GM10847 (cell line): ENCODE data around the gene DCAF11.

ENCODE experiments used
- POLR2A ChIP-seq: IDR thresholded peaks from 2 replicates; pipeline ENCODE4 v1.6.1; 2011; ENCODE audit not compliant: insufficient read length; ENCODE audit errors: extremely low read depth

The DCAF11 gene

DNA sequence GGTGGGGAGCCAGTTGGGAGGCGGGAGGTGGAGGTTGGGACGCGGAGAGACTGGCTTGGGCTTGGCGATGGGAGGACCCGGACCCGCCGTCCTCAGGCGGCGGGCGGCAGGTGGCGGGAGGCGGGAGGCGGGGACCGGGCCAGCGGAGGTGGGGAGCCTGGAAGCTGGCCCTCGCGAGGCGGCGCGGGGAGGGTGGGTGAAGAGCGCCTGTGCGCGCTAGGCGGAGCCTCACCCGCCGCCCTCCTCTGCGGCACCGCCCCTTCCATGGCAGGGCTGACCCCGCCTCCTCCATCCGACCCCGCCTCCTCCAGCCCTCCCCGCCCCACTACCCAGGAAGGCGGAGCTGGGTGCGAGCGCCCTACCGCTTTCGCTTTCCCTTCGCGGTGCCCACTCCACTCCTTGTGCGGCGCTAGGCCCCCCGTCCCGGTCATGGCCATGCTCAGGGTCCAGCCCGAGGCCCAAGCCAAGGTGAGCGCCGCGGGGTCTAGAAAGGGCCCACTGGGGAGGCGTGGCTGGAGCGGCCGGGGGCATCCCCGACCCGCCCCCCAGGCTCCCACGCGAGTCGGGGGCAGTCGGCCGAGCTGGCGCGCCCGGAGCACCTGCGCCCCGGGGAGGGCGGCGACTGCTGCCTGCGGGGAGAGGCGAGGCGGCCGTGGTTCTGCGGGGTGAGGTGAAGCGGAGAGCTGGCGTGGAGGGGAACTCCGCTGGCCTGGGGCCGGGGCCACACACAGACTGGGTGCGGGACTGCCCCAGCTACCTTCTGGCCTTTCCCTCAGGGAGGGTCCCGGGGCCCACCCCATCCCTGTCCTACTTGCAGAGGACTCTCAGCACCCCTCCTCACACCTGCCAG is 21.5 kb downstream of the DCAF11 start, which contains the start of gene PSME1:
Gene PSME1 (plus strand): TSS at position 361 of the 850 bp plus-strand sequence. CDS start 69 bp downstream, at position 430.
- TF ChIP-seq POLR2A: peak; percentile 56

DNA sequence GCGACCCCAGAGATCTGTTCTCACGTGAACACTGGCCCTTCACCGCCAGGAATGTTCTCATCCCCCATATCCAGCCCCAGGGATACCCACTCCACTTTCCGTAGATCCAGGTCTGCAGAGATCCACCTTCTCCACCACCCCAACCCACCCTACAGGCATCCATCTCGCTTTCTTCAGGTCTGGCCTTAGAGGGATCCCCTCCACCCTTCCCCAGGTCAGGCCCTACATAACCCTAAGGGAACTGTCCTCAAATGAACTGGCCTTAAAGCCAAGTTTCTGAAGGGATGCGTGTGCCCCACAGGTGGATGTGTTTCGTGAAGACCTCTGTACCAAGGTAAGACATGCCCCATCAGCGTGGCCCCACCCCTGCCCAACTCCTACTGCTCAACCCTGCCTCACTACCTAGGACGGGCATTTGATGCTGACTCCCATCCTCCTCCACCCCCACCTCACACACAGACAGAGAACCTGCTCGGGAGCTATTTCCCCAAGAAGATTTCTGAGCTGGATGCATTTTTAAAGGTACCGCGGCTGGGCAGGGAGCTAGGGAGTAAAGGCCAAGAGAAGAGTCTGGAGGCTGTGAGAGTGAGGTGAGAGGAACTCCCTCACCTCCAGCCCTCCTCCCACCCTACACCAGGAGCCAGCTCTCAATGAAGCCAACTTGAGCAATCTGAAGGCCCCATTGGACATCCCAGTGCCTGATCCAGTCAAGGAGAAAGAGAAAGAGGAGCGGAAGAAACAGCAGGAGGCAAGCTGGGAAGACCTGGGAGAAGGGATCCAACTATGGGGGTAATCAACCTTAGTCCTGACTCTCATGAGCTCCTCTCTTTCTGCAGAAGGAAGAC is 22.3 kb downstream of the DCAF11 start:
- no peak for TF ChIP-seq POLR2A

DNA sequence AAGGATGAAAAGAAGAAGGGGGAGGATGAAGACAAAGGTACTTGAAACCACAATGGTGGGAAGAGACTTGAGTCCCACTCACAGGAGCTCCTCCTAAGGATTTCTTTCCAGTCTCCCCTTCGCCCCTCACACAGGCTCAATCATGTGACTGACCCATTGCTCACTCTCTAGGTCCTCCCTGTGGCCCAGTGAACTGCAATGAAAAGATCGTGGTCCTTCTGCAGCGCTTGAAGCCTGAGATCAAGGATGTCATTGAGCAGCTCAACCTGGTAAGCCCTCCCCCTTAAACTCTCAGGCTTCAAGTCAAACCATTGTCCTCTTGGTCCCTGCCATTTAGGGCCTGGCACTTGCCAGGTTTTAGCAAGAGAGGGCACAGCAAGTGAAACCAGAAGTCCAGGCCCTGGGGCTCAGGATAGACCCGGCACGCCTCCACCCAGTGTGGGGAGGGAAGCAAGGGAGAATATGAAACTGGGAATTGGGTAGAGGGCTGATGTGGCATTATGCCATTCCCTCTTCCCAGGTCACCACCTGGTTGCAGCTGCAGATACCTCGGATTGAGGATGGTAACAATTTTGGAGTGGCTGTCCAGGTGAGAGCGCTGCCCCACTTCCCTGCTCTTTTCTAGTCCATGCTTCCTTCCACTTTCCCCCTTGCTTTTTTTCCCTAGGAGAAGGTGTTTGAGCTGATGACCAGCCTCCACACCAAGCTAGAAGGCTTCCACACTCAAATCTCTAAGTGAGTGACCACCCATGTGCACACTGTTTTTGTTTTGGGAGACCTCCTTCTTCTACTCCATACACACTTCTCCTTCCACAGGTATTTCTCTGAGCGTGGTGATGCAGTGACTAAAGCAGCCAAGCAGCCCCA is 23.2 kb downstream of the DCAF11 start:
- no peak for TF ChIP-seq POLR2A

DNA sequence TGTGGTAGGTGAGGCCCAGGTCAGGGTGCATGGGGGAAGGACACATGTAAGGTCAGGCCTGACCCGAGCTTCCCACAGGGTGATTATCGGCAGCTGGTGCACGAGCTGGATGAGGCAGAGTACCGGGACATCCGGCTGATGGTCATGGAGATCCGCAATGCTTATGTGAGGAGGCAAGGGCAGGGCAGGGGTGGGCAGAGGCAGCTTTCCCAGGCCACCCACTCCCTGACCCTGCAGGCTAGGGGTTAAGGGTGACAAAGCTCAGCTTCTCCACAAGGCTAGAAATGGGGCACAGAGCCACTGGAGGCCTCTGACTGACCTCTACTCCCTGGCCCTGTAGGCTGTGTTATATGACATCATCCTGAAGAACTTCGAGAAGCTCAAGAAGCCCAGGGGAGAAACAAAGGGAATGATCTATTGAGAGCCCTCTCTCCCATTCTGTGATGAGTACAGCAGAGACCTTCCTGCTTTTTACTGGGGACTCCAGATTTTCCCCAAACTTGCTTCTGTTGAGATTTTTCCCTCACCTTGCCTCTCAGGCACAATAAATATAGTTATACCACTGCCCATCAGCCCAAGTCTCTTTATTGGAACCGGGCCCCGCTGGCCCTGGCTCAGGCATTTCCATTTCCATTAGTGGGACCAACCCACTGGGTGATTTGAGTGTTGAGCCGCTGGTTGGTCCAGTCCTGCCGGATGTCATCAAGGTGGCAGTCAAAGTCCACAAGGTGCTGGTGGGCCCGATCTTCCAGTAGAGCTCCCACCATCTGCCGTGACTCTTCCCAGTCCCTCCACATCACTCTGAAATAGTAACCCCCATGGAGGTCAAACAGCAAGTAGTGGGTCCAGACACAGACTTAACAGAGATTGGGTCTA is 24.1 kb downstream of the DCAF11 start:
- TF ChIP-seq POLR2A: no peak

DNA sequence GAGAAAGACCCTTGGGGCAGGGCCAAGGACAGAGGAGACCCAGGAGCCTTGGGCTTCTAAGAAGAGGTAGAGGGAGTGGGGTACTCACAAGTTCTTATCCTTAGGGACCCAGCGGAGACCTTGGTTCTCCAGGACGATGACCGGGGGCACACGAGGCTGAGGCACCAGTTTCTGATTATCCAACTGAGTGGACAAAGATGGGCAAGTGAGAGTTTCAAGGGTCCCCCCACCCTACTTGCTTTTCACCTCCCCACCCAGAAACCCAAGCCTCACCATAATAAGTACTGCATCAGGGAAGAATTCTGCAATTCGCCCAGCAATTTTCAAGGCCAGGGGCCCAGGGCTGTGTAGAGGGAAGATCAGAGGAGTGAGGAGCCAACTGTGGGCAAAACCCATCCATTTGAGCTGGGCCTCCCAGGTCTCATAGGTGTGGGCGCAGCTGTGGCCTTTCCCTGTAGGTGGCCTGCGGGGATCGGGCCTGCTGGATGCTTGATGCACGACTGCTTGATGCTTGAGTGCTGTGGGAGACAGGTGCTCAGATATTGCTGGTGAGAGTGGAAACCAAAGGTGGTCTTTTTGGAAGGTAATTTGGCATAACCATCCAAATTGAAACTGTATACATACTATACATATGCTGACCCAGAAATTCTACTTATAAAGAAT is 24.8 kb downstream of the DCAF11 start:
- no peak for TF ChIP-seq POLR2A

DNA sequence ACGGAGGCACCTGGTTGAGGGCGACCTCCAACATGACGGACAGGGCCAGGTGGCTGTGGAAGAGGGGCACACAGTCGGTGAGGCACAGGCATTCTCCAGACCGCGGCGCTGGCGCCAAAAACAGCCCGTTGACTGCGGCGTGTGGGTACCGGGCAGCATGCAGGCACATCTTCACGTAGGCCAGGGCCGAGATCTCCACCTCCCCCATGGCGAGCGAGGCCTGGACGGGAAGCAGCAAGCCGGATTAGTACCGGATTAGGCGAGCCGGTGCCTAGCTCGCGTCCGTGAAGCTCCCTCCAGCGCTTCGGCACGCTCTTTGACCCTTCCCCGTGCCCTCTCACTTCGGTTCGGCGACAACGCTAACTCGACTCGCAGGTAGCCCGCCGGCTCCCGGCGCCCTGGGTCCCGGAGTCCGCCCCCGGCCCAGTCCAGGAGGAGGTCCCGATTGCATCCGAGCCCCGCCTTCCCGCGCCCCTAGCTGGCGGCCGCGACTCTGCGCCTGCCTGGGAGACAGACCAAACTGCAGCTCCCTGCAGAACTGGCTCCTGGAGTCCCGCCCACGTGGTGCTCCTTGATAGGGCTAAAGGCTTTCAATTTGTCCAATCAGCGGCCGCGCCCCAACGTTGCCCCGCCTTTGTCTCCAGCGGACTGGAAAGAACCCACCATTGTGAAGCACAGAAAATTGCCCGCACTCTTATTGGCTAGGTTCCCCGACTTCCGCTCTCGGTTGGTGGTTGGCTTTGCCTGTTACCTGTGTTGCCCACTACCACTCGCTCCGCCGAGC is 26.7 kb downstream of the DCAF11 start, which contains the start of gene EMC9:
Gene EMC9 (minus strand): TSS at position 495 of the 784 bp plus-strand sequence. CDS start 287 bp downstream, at position 208.
- peak; percentile 92 for TF ChIP-seq POLR2A

DNA sequence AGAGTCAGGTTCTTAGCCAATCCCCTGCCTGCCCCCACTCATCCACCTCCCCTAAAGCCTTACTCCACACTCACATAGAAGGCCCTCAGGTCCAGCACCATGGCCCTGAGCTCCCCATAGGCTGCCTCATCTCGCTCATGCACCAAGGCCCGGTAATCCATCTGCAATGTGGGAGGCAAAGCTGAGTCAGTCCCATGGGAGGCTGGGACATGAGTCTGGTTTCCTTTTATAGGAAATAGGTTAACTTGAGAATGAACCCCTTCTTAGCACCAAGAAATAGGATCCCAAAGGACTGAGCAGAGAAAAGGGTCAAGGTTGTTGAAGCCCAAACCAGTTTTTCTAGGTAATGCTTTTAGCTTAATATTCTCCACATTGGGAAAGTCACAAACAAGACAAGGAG is 28.9 kb downstream of the DCAF11 start:
- TF ChIP-seq POLR2A: no peak

DNA sequence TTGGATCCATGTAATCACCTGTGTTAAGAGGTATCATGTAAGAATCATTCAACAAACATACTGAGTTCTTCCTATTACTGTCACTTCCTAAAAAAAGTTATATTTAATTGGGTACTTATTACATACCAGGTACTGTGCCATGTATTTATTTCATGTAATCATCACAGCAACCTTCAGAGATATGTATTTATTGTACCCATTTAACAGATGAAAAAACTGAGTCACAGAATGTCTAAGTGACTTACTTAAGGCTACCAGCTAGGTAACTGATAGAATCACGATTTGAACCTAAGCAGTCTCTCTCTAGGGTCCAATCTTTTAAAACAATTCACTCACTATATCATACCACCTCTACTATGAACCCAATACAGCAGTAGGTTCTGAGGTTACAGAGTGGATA is 29.9 kb downstream of the DCAF11 start:
- no peak for TF ChIP-seq POLR2A

DNA sequence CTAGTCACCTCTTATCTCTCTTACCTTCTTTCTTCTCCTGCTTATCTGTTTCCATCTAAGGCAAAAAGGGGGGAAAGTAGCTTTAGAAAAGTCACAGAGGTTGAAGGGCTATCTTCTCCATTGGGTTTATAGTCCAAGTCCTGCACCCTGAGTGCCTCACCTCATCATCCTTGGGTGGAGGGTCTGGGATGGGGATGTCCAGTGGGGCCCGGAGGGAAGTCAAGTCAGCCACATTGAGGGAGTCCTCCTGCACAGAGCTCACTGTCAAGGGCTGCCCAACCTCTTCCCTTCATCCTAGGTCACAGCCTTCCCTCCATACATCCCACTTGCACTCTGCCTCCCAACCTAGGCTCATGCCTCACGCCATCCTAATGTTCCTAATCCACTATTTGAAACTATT is 30.6 kb downstream of the DCAF11 start:
- no peak for TF ChIP-seq POLR2A

DNA sequence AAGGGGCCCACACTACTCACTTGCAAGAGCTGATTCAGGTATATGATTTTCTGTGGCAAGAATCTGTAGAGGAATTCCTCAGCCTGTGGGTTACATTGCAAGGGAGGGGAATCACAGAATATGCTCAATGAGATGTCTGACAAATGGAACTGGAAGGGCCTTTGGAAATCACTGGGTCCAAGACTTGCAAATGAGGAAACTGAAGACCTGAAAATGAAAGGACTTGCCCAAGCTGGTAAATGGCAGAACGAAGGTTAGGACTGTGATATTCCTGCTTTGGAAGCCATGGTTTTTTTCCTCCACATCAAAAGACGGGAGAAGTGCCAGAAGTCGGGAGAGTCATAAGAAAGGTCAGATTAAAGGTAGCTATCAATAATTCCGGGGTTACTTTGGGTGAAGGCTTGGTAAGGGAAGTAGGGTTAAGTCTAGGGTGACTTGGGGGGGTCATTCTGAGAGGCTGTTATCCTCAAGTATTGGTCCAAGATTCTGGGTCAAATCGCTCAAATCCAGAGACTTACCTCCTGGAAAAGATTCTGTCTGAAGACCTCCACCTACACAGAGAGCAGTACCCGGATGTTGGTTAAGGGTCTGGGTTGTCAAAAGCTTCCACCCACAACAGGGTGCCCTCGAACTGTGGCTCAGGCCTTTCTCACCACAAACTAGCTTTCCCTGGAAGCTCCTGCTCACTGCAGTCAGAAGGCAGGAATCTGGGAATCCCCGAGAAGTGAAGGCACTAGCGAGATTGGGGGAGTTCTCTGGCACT is 31.3 kb downstream of the DCAF11 start:
- no peak for TF ChIP-seq POLR2A

DNA sequence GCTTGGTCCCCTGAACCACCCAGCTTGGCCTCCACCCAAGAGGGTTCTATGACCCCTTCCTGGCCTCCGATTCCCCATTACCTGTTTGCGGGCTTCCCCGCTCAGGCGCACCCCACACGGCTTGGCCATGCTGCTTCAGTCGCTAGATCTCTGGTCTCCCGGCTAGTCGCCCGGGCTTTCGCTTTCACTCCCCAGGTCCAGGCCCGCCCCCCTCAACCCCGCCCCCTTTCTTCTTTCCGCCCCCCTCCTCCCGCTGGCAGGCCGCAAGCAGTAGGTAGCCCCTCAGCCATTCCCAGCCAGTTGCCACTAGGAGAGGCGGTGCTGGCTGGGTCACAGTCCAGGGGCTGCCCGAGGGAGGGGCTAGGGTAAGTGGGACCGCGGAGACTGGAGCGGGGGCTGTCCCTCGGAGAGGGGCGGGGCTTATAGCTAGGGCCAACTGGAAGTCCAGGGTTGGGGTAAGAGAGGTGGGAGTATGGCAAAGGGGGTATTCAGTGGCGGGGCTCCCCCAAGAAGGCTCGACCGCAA is 31.9 kb downstream of the DCAF11 start, which contains the start of gene PSME2:
Gene PSME2 (minus strand): TSS at position 158 of the 525 bp plus-strand sequence. CDS start 29 bp downstream, at position 129.
- TF ChIP-seq POLR2A: peak; percentile 44

DNA sequence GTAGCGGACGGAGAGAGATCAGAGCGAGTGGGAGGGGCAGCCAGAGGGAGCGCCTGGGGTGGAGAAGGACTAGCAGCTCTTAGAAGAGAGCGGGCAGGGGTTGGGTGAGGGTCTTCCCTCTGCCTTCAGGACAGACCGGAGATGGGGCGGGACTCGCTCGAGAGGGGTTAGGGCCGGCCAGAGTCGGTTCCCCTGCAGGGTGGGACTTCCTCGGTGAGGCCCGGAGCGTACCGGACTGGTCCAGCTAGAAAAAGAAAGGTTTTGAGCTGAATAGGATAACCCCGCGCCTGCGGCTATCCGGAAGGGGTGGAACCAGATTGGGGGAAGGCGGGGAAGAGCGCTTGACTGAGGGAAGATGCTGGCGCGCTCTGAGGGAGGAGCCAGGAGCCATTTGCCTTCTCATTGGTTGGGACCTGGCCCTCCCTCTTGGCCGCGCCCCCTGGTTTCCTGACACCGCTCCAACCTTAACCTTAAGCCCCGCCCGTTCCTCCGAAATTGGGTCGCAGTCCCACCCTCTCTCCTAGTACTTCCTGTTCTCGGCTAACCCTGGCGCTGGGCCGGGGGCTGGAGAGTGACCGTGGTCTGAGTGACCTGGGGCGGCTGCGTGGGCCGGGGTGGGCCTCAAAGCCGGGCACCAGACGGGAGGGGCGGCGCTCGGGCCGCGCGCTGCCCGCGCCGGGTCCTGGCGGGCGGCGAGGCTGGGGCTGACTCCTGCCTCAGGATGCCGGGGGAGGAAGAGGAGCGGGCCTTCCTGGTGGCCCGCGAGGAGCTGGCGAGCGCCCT is 32.6 kb downstream of the DCAF11 start, which contains the start of gene RNF31:
Gene RNF31 (plus strand): TSS at position 521 of the 783 bp plus-strand sequence. CDS start 201 bp downstream, at position 722.
- TF ChIP-seq POLR2A: peak; percentile 47
